ENCODE measurements around the gene C4B.
"Not testable (repeated sequence)": the region's sequence is repeated elsewhere in the genome, so short reads cannot be mapped to it uniquely, and the experiment has no call there.

DNA sequence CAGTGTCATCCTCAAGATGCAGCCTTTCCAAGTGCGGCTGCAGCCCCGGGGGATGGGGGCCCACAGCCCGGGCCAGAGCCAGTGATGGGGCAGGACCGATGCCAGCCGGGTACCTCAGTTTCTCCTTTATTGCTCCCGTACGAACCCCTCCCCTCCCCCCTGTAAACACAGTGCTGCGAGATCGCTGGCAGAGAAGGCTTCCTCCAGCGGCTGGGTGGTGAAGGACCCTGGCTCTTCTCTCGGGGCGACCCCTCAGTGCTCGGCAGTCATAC lies 26.4 kb downstream of the C4B start:
- TF ChIP-seq, protein P1, sequence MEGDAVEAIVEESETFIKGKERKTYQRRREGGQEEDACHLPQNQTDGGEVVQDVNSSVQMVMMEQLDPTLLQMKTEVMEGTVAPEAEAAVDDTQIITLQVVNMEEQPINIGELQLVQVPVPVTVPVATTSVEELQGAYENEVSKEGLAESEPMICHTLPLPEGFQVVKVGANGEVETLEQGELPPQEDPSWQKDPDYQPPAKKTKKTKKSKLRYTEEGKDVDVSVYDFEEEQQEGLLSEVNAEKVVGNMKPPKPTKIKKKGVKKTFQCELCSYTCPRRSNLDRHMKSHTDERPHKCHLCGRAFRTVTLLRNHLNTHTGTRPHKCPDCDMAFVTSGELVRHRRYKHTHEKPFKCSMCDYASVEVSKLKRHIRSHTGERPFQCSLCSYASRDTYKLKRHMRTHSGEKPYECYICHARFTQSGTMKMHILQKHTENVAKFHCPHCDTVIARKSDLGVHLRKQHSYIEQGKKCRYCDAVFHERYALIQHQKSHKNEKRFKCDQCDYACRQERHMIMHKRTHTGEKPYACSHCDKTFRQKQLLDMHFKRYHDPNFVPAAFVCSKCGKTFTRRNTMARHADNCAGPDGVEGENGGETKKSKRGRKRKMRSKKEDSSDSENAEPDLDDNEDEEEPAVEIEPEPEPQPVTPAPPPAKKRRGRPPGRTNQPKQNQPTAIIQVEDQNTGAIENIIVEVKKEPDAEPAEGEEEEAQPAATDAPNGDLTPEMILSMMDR (IDR thresholded peaks at IDR 0.05), result not testable (repeated sequence)
- not testable (repeated sequence) for TF ChIP-seq POLR2AphosphoS5 (IDR thresholded peaks at IDR 0.05; ENCODE audit: low read depth, low read length)
